GM19324 (cell line): ENCODE results near the gene PHF21B.
"Not testable (repeated sequence)": the region's sequence is repeated elsewhere in the genome, so short reads cannot be mapped to it uniquely, and the experiment has no call there.

Source experiments
- ATAC-seq: cut with Tn5 transposase; IDR thresholded peaks from one replicate; pipeline ENCODE4 v1.9.1; 2021; ENCODE audit warnings: mild to moderate bottlenecking, moderate library complexity; ENCODE audit not compliant: unreplicated experiment, low FRiP score

Gene PHF21B

GRCh38 chr22:45009606-45010531 is at the start of gene PHF21B:
TSS of gene PHF21B (minus strand) at chr22:45010005. CDS start at chr22:45009549, 456 bp downstream.
- ATAC-seq: no peak

- ATAC-seq: no peak
These were observed 49.5 kb upstream of the PHF21B start for GRCh38 chr22:45059296-45059695.

GRCh38 chr22:45058622-45058912 is 48.8 kb upstream of the PHF21B start:
- ATAC-seq: no peak

GRCh38 chr22:45055936-45056335 is 46.1 kb upstream of the PHF21B start:
- ATAC-seq: no peak

GRCh38 chr22:45053571-45053970 is 43.8 kb upstream of the PHF21B start:
- no peak for ATAC-seq

- ATAC-seq: no peak
These were observed 43.3 kb upstream of the PHF21B start for GRCh38 chr22:45053094-45053493.

GRCh38 chr22:45052665-45053064 is 42.9 kb upstream of the PHF21B start:
- not testable (repeated sequence) for ATAC-seq

GRCh38 chr22:45051946-45052345 is 42.1 kb upstream of the PHF21B start:
- ATAC-seq: no peak

- ATAC-seq: no peak
These were observed 41.6 kb upstream of the PHF21B start for GRCh38 chr22:45051419-45051818.

- no peak for ATAC-seq
These were observed 37.5 kb upstream of the PHF21B start for GRCh38 chr22:45047260-45047659.

- no peak for ATAC-seq
These were observed 35.4 kb upstream of the PHF21B start for GRCh38 chr22:45045208-45045607.

- ATAC-seq: no peak
These were observed 32.5 kb upstream of the PHF21B start for GRCh38 chr22:45042263-45042662.

- no peak for ATAC-seq
These were observed 29.3 kb upstream of the PHF21B start for GRCh38 chr22:45039133-45039532.

- no peak for ATAC-seq
These were observed 26.3 kb upstream of the PHF21B start for GRCh38 chr22:45036154-45036553.

GRCh38 chr22:45034821-45035220 is 25.0 kb upstream of the PHF21B start:
- ATAC-seq: no peak

GRCh38 chr22:45034156-45034555 is 24.4 kb upstream of the PHF21B start:
- ATAC-seq: no peak

- ATAC-seq: no peak
These were observed 23.3 kb upstream of the PHF21B start for GRCh38 chr22:45033136-45033535.

GRCh38 chr22:45031629-45032403 is 22.0 kb upstream of the PHF21B start:
- no peak for ATAC-seq

- no peak for ATAC-seq
These were observed 19.7 kb upstream of the PHF21B start for GRCh38 chr22:45029501-45029900.

- ATAC-seq: no peak
These were observed 16.7 kb upstream of the PHF21B start for GRCh38 chr22:45026511-45026910.

GRCh38 chr22:45023431-45023830 is 13.6 kb upstream of the PHF21B start:
- no peak for ATAC-seq
